Common myeloid progenitor, CD34-positive (primary cell): ENCODE results near the gene HEPN1. TPM values are rescaled to one million over a fixed set of nuclear protein-coding genes. Genes with fewer than 3 reads are reported as not detected.

Experiments
- CTCF ChIA-PET: fragments of 350-600 bp; sonication (Branson Sonifier 250); formaldehyde crosslinking; loops from one replicate; lab custom pipeline; 2021; ENCODE audit warnings: antibody characterized with exemption; lab: Charles Lee
- POLR2A ChIA-PET: fragments of 350-600 bp; sonication (Branson Sonifier 250); formaldehyde crosslinking; loops from one replicate; lab custom pipeline; 2021; ENCODE audit warnings: antibody characterized with exemption; lab: Charles Lee
- DNase-seq, 3 donors: peaks; one replicate each; pipeline versions ENCODE4 v3.0.0 to v3.0.0-alpha.2; 2013
- H3K27ac ChIP-seq, 2 experiments: 1 replicate in 1 of 2; 2 replicates in 1 of 2; pipeline ENCODE4 v1.7.0; 2013; ENCODE audit warnings: inconsistent platforms in 2 of 2, low read length in 2 of 2, mild to moderate bottlenecking in 2 of 2, low read depth in 1 of 2, moderate library complexity in 1 of 2; ENCODE audit not compliant: severe bottlenecking in 2 of 2, insufficient read depth in 1 of 2, poor library complexity in 1 of 2
- H3K27me3 ChIP-seq, 5 experiments: replicated peaks in 2 of 5; 1 replicate in 3 of 5; 2 replicates in 2 of 5; pipeline versions ENCODE4 v1.6.1 to v1.7.0; 2013; ENCODE audit warnings: low read length in 4 of 5, mild to moderate bottlenecking in 2 of 5, moderate library complexity in 2 of 5, inconsistent platforms in 1 of 5; ENCODE audit not compliant: insufficient read depth in 5 of 5, control insufficient read depth in 4 of 5
- H3K36me3 ChIP-seq, 4 experiments: 1 replicate in 2 of 4; 2 replicates in 2 of 4; pipeline versions ENCODE4 v1.6.1 to v1.7.0; 2013; ENCODE audit warnings: low read length in 3 of 4, control low read depth in 1 of 4, mild to moderate bottlenecking in 1 of 4; ENCODE audit not compliant: control insufficient read depth in 4 of 4, insufficient read depth in 4 of 4
- H3K4me1 ChIP-seq, 4 experiments: 1 replicate in 3 of 4; 2 replicates in 1 of 4; pipeline versions ENCODE4 v1.6.1 to v1.7.1; 2013; ENCODE audit warnings: low read length in 3 of 4, mild to moderate bottlenecking in 3 of 4, control low read depth in 1 of 4, inconsistent platforms in 1 of 4, moderate library complexity in 1 of 4; ENCODE audit not compliant: control insufficient read depth in 4 of 4, insufficient read depth in 4 of 4; ENCODE audit errors: control extremely low read depth in 1 of 4
- H3K4me3 ChIP-seq, 7 experiments: 1 replicate in 4 of 7; 2 replicates in 3 of 7; pipeline versions ENCODE4 v1.5.1 to v1.7.0; 2013; ENCODE audit warnings: mild to moderate bottlenecking in 7 of 7, low read length in 6 of 7, moderate library complexity in 6 of 7, inconsistent platforms in 2 of 7, low read depth in 2 of 7, control low read depth in 1 of 7; ENCODE audit not compliant: insufficient read depth in 4 of 7, control insufficient read depth in 1 of 7; ENCODE audit errors: extremely low read depth in 1 of 7
- H3K9me3 ChIP-seq, 5 experiments: 1 replicate in 4 of 5; 2 replicates in 1 of 5; pipeline versions ENCODE4 v1.6.1 to v1.7.1; 2013; ENCODE audit warnings: low read length in 4 of 5, mild to moderate bottlenecking in 2 of 5, inconsistent platforms in 1 of 5, low read depth in 1 of 5, moderate library complexity in 1 of 5; ENCODE audit not compliant: control insufficient read depth in 4 of 5, insufficient read depth in 2 of 5; ENCODE audit errors: control extremely low read depth in 1 of 5
- WGBS: methylation state at CpG from one replicate; pipeline ENCODE4 v1.1.5; 2013; ENCODE audit not compliant: insufficient coverage; 5-methylcytosine and 5-hydroxymethylcytosine counted together
- polyA plus RNA-seq: library from polyadenylated mRNA; unstranded; fragments of 120-200 nt; gene quantifications from one replicate; pipeline ENCODE4 v1.2.1, GENCODE V29; 2013

Gene HEPN1
- not detected for polyA plus RNA-seq

DNA sequence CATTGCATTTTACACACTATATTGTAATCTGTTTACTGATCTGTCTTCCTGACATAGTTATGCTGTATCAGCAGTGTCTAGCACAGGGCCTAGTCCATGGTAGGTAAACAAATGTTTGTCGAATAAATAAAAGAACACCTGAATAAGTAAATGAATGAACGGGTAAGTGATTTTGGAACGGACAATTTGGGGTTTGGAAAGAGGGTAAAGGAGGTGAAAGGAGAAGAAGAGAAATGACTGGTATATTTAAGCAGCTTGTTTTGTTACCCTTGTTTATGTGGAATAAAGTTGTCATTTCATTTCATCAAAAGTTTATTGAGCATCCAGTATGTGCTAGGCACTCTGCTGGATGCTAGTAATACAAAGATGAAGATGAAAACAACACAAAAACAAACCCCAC is at the start of gene HEPN1:
Gene HEPN1 (plus strand): TSS at position 301 of the 400 bp plus-strand sequence.
- peaks cover 0 to 13% (median 11%) of the 10 kb centered on the region in 4 experiments for H3K4me1 ChIP-seq
- ChIA-PET CTCF (interaction anchor here (1.7 to 4.7 kb wide), 2 partner anchors 20 to 53 kb away, joined by 5 to 19 read pairs; partner anchors contain the start of genes ROBO3 and ROBO4), POLR2A (no interaction called here)
- no peak for DNase-seq
- peaks cover 0 to 13% (median 9%) of the 10 kb centered on the region in 5 experiments for H3K27me3 ChIP-seq
- H3K9me3 ChIP-seq: peaks cover 0 to 3% (median 0%) of the 10 kb centered on the region in 5 experiments
- WGBS: 100% methylated on average over 2 of the region's 3 CpGs
- no peak within 1 kb of the TSS for H3K27ac ChIP-seq
- H3K36me3 ChIP-seq: no peaks in the 10 kb centered on the region
- no peak within 1 kb of the TSS for H3K4me3 ChIP-seq

- peaks cover 0 to 31% (median 19%) of the 10 kb centered on the region in 4 experiments for H3K4me1 ChIP-seq
- peaks cover 0 to 4% (median 3%) of the 10 kb centered on the region in 5 experiments for H3K9me3 ChIP-seq
- H3K36me3 ChIP-seq: no peaks in the 10 kb centered on the region
- ChIA-PET POLR2A (no interaction called here), CTCF (interaction anchor here (0.7 to 3.0 kb wide), 8 partner anchors 9 to 226 kb away, joined by 3 to 9 read pairs (median 3); no protein-coding TSS in a partner anchor)
- H3K27me3 ChIP-seq: peaks cover 4 to 100% (median 64%) of the 10 kb centered on the region in 5 experiments
- H3K27ac ChIP-seq: no peak overlapping the region
- DNase-seq: no peak
- H3K4me3 ChIP-seq: peak overlapping the region in 2 of 7 experiments; percentile 34 to 44
- 6% methylated on average over 8 of the region's 16 CpGs for WGBS
Measured at GRCh38 chr11:124869331-124869730, 49.7 kb upstream of the HEPN1 start.

GRCh38 chr11:124869856-124870387 is 49.1 kb upstream of the HEPN1 start:
- whole genome bisulfite sequencing: 44% methylated on average over 9 of the region's 14 CpGs
- CTCF ChIA-PET: interaction anchor here (0.7 to 3.0 kb wide), 7 partner anchors 10 to 226 kb away, joined by 3 to 9 read pairs (median 3); no protein-coding TSS in a partner anchor

DNA sequence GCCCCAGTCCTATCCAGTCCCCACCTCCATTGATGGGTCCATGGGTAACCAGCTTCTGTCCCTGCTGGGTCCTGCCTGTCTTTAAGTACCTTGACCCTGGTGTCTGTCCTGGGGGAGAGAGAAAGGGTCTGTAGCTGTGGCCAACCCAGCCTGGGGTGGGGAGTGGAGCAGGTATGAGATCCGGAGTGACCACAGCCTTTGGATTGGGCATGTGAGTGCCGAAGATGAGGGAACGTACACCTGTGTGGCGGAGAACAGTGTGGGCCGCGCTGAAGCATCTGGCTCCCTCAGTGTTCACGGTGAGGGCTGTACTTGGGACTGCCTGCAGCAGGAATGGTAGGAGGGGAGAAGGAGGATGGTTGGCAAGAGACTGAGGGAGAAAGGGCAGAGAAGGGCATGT is 48.6 kb upstream of the HEPN1 start:
- H3K27me3 ChIP-seq: peaks cover 4 to 97% (median 61%) of the 10 kb centered on the region in 5 experiments
- POLR2A ChIA-PET: no interaction called here

More at GRCh38 chr11:124869856-124870387, 49.1 kb upstream of the HEPN1 start:
- Histone ChIP-seq H3K36me3 (no peaks in the 10 kb centered on the region), H3K9me3 (peaks cover 0 to 4% (median 3%) of the 10 kb centered on the region in 5 experiments), H3K27ac (no peak overlapping the region), H3K4me3 (no peak overlapping the region), H3K4me1 (peaks cover 0 to 29% (median 18%) of the 10 kb centered on the region in 4 experiments), H3K27me3 (peaks cover 4 to 99% (median 62%) of the 10 kb centered on the region in 5 experiments)
- no peak for DNase-seq
- POLR2A ChIA-PET: no interaction called here

DNA sequence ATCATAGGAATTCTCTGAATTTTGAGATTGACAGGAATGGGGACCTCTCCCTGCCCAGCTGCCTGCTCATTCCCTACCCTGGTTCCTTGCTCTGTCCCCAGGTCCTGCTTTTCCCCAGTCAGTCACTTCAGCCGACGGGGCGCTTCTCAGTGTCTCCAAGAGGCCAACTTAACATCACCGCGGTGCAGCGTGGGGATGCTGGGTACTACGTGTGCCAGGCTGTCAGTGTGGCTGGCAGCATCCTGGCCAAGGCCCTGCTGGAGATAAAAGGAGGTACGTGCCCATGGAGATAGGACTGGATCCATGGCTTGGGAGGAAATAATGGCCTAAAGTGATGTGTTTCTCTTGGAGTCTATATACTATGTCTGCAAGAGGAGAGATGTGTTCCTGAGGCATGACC is 46.8 kb upstream of the HEPN1 start:
- H3K36me3 ChIP-seq: no peaks in the 10 kb centered on the region
- no peak overlapping the region for H3K27ac ChIP-seq
- H3K4me1 ChIP-seq: peaks cover 0 to 30% (median 24%) of the 10 kb centered on the region in 4 experiments
- POLR2A ChIA-PET: no interaction called here
- H3K27me3 ChIP-seq: peaks cover 4 to 83% (median 54%) of the 10 kb centered on the region in 5 experiments
- WGBS: 41% methylated on average over 5 of the region's 8 CpGs
- CTCF ChIA-PET: interaction anchor here (1.0 kb wide), 1 partner anchor 25 kb away, joined by 3 read pairs; the partner anchor contains the start of gene ROBO4
- no peaks in the 10 kb centered on the region for H3K9me3 ChIP-seq
- no peak overlapping the region for H3K4me3 ChIP-seq
- DNase-seq: peak in 1 of 3 donors; percentile 40

More for the DNA sequence above, 48.6 kb upstream of the HEPN1 start:
- WGBS: 65% methylated on average over 7 of the region's 7 CpGs
- Histone ChIP-seq H3K9me3 (peaks cover 0 to 4% (median 3%) of the 10 kb centered on the region in 5 experiments), H3K36me3 (no peaks in the 10 kb centered on the region), H3K27ac (no peak overlapping the region), H3K4me3 (no peak overlapping the region), H3K4me1 (peaks cover 0 to 24% (median 16%) of the 10 kb centered on the region in 4 experiments)
- no peak for DNase-seq
- CTCF ChIA-PET: interaction anchor here (1.1 to 3.0 kb wide), 5 partner anchors 9 to 201 kb away, joined by 3 to 9 read pairs (median 5); no protein-coding TSS in a partner anchor

DNA sequence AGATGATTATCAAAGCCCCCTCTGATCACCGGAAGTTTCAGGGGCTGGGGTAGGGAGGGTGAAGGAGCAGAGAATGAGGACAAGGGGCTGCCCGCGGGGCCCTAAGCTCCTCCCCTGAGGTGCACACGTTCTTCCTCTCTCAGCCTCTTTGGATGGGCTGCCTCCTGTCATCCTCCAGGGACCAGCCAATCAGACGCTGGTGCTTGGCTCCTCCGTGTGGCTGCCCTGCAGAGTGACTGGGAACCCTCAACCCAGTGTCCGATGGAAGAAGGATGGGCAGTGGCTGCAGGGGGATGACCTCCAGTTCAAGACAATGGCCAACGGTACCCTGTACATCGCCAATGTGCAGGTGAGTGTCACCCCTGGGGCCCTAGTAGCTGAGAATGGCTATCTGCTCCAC is 46.3 kb upstream of the HEPN1 start:
- H3K4me1 ChIP-seq: peaks cover 0 to 35% (median 28%) of the 10 kb centered on the region in 4 experiments
- no peaks in the 10 kb centered on the region for H3K9me3 ChIP-seq
- no peak overlapping the region for H3K4me3 ChIP-seq
- DNase-seq: no peak
- CTCF ChIA-PET: interaction anchor here (0.8 to 1.0 kb wide), 2 partner anchors 24 to 75 kb away, joined by 3 read pairs; partner anchors contain the start of gene ROBO4
- H3K36me3 ChIP-seq: no peaks in the 10 kb centered on the region
- H3K27me3 ChIP-seq: peaks cover 4 to 78% (median 52%) of the 10 kb centered on the region in 5 experiments
- POLR2A ChIA-PET: no interaction called here
- H3K27ac ChIP-seq: no peak overlapping the region
- WGBS: 25% methylated on average over 9 of the region's 9 CpGs

DNA sequence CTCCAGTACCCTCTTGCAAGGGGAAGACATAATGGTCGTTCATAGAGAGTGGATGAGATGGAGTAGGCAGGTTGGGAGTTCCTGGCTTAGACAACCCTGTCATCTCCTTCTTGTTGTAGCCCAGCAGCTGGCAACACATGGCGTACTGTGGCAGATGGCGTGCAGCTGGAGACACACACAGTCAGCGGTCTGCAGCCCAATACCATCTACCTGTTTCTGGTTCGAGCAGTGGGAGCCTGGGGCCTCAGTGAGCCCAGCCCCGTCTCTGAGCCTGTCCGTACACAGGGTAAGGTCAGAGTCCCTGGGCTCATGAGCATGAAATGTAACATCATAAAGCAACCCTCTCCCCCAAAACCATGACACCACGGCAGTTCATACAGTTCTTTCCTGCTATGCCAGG is 45.1 kb upstream of the HEPN1 start:
- Histone ChIP-seq H3K27me3 (peaks cover 0 to 66% (median 44%) of the 10 kb centered on the region in 5 experiments), H3K4me3 (no peak overlapping the region), H3K36me3 (no peaks in the 10 kb centered on the region), H3K9me3 (no peaks in the 10 kb centered on the region), H3K27ac (no peak overlapping the region), H3K4me1 (peaks cover 0 to 36% (median 25%) of the 10 kb centered on the region in 4 experiments)
- POLR2A ChIA-PET: no interaction called here
- WGBS: 98% methylated on average over 6 of the region's 8 CpGs
- no peak for DNase-seq
- CTCF ChIA-PET: interaction anchor here (1.0 kb wide), 1 partner anchor 29 kb away, joined by 4 read pairs; no protein-coding TSS in a partner anchor
